ENCODE results near the gene LRRN2. TPM values are rescaled to one million over a fixed set of nuclear protein-coding genes. Genes with fewer than 3 reads are reported as not detected.

LRRN2 gene
- total RNA-seq, 1 experiment from 2014 or later, result 5.8 TPM

DNA sequence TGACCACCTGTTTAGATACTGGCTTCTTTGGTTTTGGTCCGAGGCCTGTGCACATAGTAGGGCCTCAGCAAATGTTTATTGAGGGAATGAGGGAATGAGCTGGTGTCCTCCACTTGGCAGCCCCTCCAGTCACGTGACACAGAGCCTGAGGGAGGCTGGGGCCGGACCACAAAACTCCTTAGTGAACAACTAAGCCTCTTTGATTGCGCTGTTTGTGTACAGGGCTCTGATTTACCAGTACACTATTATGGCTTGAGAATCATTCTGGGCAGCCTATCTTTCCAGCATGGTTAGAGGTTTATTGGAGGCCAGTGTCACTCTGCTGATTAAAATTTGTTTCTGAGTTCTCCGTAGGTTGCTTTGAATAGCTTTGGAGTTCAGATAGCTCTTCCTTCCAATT lies 10.2 kb upstream of the LRRN2 start:
- no peak overlapping the region for H3K14ac ChIP-seq (ENCODE audit: insufficient read depth, low read length)
- H2BK12ac ChIP-seq (ENCODE audit: insufficient read length, low read depth, low read length), result no peak overlapping the region
- no peak overlapping the region for H2BK120ac ChIP-seq (ENCODE audit: low read depth, low read length, poor library complexity, severe bottlenecking)
- no peak overlapping the region for H4K8ac ChIP-seq (replicated peaks; ENCODE audit: insufficient read length, low read depth, low read length)
- no peak overlapping the region for H3K27ac ChIP-seq (ENCODE audit: insufficient read length, low read depth, low read length)
- H3K27me3 ChIP-seq (ENCODE audit: insufficient read depth, low read length), result no peaks in the 10 kb centered on the region
- H2BK5ac ChIP-seq (ENCODE audit: insufficient read length, low read length), result no peak overlapping the region
- H2BK20ac ChIP-seq (ENCODE audit: low read depth, low read length, poor library complexity, severe bottlenecking), result no peak overlapping the region
- no peak overlapping the region for H3K56ac ChIP-seq (ENCODE audit: insufficient read length, low read depth, low read length)
- Mint-ChIP-seq H3K9me3 (no peaks in the 10 kb centered on the region), H3K27ac (peak overlapping the region in 1 of 3 experiments; percentile 68; a peak in 1 of 7 replicates), H3K4me3 (no peak overlapping the region), H3K4me1 (peaks cover 26 to 27% of the 10 kb centered on the region in 2 experiments), H3K27me3 (ENCODE audit: low read depth) (peaks cover 34% of the 10 kb centered on the region), H3K36me3 (ENCODE audit: insufficient read depth in 1 of 3, low read depth in 3 of 3) (no peaks in the 10 kb centered on the region)
- H3T11ph ChIP-seq (ENCODE audit: low read length), result no peak overlapping the region
- H3K23ac ChIP-seq (ENCODE audit: insufficient read length, low read depth, low read length), result no peak overlapping the region
- no peak overlapping the region for H3K18ac ChIP-seq (ENCODE audit: insufficient read length, low read depth, low read length)
- H3K4me2 ChIP-seq (ENCODE audit: insufficient read depth, insufficient read length, low read length), result no peak overlapping the region
- DNase-seq, result no peak
- no peaks in the 10 kb centered on the region for H4K20me1 ChIP-seq (ENCODE audit: control insufficient read depth, insufficient read depth, insufficient read length)
- H3K4ac ChIP-seq (ENCODE audit: low read depth, low read length), result no peak overlapping the region
- no peaks in the 10 kb centered on the region for H3K79me2 ChIP-seq (ENCODE audit: insufficient read depth, low read length)
- TF ChIP-seq, protein P1, sequence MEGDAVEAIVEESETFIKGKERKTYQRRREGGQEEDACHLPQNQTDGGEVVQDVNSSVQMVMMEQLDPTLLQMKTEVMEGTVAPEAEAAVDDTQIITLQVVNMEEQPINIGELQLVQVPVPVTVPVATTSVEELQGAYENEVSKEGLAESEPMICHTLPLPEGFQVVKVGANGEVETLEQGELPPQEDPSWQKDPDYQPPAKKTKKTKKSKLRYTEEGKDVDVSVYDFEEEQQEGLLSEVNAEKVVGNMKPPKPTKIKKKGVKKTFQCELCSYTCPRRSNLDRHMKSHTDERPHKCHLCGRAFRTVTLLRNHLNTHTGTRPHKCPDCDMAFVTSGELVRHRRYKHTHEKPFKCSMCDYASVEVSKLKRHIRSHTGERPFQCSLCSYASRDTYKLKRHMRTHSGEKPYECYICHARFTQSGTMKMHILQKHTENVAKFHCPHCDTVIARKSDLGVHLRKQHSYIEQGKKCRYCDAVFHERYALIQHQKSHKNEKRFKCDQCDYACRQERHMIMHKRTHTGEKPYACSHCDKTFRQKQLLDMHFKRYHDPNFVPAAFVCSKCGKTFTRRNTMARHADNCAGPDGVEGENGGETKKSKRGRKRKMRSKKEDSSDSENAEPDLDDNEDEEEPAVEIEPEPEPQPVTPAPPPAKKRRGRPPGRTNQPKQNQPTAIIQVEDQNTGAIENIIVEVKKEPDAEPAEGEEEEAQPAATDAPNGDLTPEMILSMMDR (conservative IDR thresholded peaks at IDR 0.05), result no peak
- H4K5ac ChIP-seq (ENCODE audit: insufficient read length, low read depth, low read length), result no peak overlapping the region
- H4K91ac ChIP-seq (ENCODE audit: insufficient read length, low read depth, low read length), result no peak overlapping the region
- no peak overlapping the region for H2AK5ac ChIP-seq (ENCODE audit: insufficient read length, low read length)
- WGBS (ENCODE audit: extremely low coverage, insufficient read length, low lambda C conversion rate), result no CpG with 5 or more reads among the region's 5 CpGs
- no peak overlapping the region for H2AFZ ChIP-seq (ENCODE audit: low read length)
- H3K4me1 ChIP-seq (ENCODE audit: insufficient read depth, low read length), result peaks cover 4% of the 10 kb centered on the region; the same call in 1 of the 2 replicates
- H3K23me2 ChIP-seq (ENCODE audit: insufficient read length, low read depth, low read length, poor library complexity, severe bottlenecking), result no peaks in the 10 kb centered on the region
- H3K9me3 ChIP-seq (ENCODE audit: control insufficient read depth, low read depth, low read length), result no peaks in the 10 kb centered on the region
- no peak overlapping the region for H3K9ac ChIP-seq (ENCODE audit: extremely low read depth, insufficient read length, low read length)
- H3K79me1 ChIP-seq (ENCODE audit: insufficient read depth, low read depth, low read length, poor library complexity, severe bottlenecking), result no peaks in the 10 kb centered on the region
- H2BK15ac ChIP-seq (ENCODE audit: low read depth, low read length), result no peak overlapping the region
